NB4 (cell line): Measurements from ENCODE around the gene SGCD.

Source experiments
- MAX ChIP-seq: IDR thresholded peaks from 2 replicates; pipeline ENCODE4 v1.6.1; 2011; ENCODE audit warnings: low read depth, low read length
- POLR2A ChIP-seq: IDR thresholded peaks from 2 replicates; pipeline ENCODE4 v1.6.1; 2011; ENCODE audit warnings: mild to moderate bottlenecking; ENCODE audit not compliant: insufficient read length; ENCODE audit errors: extremely low read depth
- TF ChIP-seq, protein P1 (sequence below): IDR thresholded peaks from one replicate; pipeline ENCODE4 v1.5.1; 2012; ENCODE audit warnings: low read depth, low read length

DNA sequence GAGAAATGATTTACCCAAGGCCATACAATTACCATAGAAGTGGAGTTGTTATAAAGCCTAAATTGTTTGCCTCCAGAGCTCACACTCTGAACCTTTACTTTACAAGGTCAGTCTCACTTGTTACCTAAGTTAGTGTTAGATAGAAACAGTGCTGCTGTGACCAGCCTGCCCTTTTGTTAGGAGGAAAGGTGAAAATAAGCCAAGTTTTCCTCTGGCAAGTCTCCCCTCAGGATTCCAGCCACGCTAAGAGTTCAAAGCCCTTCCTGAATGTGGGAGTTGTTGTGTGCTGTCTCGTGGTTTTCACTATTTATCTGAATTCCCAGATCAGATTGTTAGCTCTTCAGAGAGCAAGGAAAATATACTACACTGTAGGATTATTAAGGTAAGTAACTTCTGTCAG lies 260.0 kb downstream of the SGCD start:
- TF ChIP-seq, protein P1, sequence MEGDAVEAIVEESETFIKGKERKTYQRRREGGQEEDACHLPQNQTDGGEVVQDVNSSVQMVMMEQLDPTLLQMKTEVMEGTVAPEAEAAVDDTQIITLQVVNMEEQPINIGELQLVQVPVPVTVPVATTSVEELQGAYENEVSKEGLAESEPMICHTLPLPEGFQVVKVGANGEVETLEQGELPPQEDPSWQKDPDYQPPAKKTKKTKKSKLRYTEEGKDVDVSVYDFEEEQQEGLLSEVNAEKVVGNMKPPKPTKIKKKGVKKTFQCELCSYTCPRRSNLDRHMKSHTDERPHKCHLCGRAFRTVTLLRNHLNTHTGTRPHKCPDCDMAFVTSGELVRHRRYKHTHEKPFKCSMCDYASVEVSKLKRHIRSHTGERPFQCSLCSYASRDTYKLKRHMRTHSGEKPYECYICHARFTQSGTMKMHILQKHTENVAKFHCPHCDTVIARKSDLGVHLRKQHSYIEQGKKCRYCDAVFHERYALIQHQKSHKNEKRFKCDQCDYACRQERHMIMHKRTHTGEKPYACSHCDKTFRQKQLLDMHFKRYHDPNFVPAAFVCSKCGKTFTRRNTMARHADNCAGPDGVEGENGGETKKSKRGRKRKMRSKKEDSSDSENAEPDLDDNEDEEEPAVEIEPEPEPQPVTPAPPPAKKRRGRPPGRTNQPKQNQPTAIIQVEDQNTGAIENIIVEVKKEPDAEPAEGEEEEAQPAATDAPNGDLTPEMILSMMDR: no peak
- TF ChIP-seq POLR2A: no peak
- no peak for TF ChIP-seq MAX
